ENCODE measurements around the gene MSRB3. TPM values are rescaled to one million over a fixed set of nuclear protein-coding genes. Genes with fewer than 3 reads are reported as not detected.

Gene MSRB3
- total and polyA plus RNA-seq, 2 of the 4 experiments (the other 2 are of a cell fraction) = 31.7 to 35.7 TPM

DNA sequence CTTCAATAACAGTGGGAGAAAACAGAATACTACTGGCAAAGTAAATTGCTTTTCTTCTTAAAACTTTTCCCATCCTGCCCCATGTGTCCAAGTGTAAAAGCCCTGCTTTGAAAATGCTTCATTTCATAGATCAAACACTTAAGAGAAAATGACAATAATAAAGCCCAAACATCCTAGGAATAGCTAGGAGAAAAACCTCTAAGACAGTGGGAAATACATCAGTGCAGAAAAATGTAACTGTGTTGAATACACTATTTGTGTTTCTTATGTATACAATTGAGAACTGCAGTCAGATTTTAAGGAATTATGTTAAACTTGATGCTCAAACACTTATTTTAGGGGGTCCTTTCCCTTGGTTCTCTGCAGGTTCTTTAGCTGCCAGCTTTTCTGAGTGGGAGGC lies 181.1 kb downstream of the MSRB3 start:
- in situ Hi-C loops (cut with MboI; ENCODE audit: low sequenced_read_pairs) = no loop called here
- H2BK120ac ChIP-seq (ENCODE audit: low read depth, low read length) = no peak overlapping the region
- 0 out of 2 replicates have a peak overlapping the region, but pooled peaks have one; percentile 52 for H4K5ac ChIP-seq (ENCODE audit: low read depth, low read length)
- no peaks in the 10 kb centered on the region for H4K20me1 ChIP-seq (ENCODE audit: insufficient read depth, low read length)
- dilution Hi-C loops (cut with HindIII; ENCODE audit: low sequenced_read_pairs, unreplicated experiment) = no loop called here
- no peak overlapping the region; the same call in 1 of the 2 replicates for H3K9ac ChIP-seq (ENCODE audit: low read depth, low read length)
- H3K56ac ChIP-seq (ENCODE audit: extremely low read depth, insufficient read depth, low read length) = no peak overlapping the region
- BruUV-seq (replicated peaks) = no TSS peak
- no peaks in the 10 kb centered on the region for H3K9me3 ChIP-seq (ENCODE audit: control insufficient read depth, insufficient read depth, low read length)
- ChIA-PET CTCF (interaction anchor here (1.3 kb wide), 1 partner anchor 15 kb away, joined by 3 read pairs; no protein-coding TSS in a partner anchor), POLR2A (ENCODE audit: unreplicated experiment) (interaction anchor here (0.5 kb wide), 1 partner anchor 656 kb away, joined by 3 read pairs; no protein-coding TSS in a partner anchor)
- no peak overlapping the region for H4K91ac ChIP-seq (ENCODE audit: insufficient read depth, low read depth, low read length)
- no peak overlapping the region for H3K27ac ChIP-seq (ENCODE audit: insufficient read depth, low read length)
- H2BK20ac ChIP-seq (ENCODE audit: low read depth, low read length) = no peak overlapping the region
- no peak overlapping the region for H2AK9ac ChIP-seq (replicated peaks; ENCODE audit: low read depth, low read length, poor library complexity)
- H3K4me1 ChIP-seq (ENCODE audit: control insufficient read depth, insufficient read depth, low read length) = peaks cover 6% of the 10 kb centered on the region
- ATAC-seq (ENCODE audit: low read depth) (peak; percentile 82), DNase-seq (peak; percentile 44)
- no peak overlapping the region for H2AK5ac ChIP-seq (ENCODE audit: low read depth, low read length)
- H3K4me3 ChIP-seq (ENCODE audit: insufficient read depth, low read depth, low read length) = no peak overlapping the region
- peaks cover 4% of the 10 kb centered on the region; the same call in 1 of the 2 replicates for H3K9me1 ChIP-seq (ENCODE audit: insufficient read depth, low read length)
- H3K79me1 ChIP-seq (ENCODE audit: low read depth in 1 of 2, low read length in 2 of 2) = peaks cover 10 to 14% of the 10 kb centered on the region in 2 experiments; a peak in 3 of 4 replicates
- no peak overlapping the region for H2AFZ ChIP-seq (replicated peaks; ENCODE audit: low read length, poor library complexity)
- no peak overlapping the region for H3K23ac ChIP-seq (ENCODE audit: low read depth, low read length)
- no peak overlapping the region for H3K18ac ChIP-seq (ENCODE audit: low read depth, low read length)
- H3K27me3 ChIP-seq (ENCODE audit: control insufficient read depth, insufficient read depth, low read length) = no peaks in the 10 kb centered on the region
- no peak overlapping the region for H3K14ac ChIP-seq (replicated peaks; ENCODE audit: low read depth, low read length)
- no peak overlapping the region for H4K8ac ChIP-seq (ENCODE audit: low read depth in 2 of 2, low read length in 2 of 2)
- H2BK5ac ChIP-seq (ENCODE audit: low read depth, low read length, poor library complexity, severe bottlenecking) = no peak overlapping the region
- H2BK15ac ChIP-seq (ENCODE audit: low read depth, low read length) = no peak overlapping the region
- no peak for TF ChIP-seq MXI1 (IDR thresholded peaks at IDR 0.05; ENCODE audit: borderline replicate concordance, low read depth, low read length)
- TF ChIP-seq CHD1 (IDR thresholded peaks at IDR 0.05; ENCODE audit: low read depth, low read length) = no peak
- no peak for TF ChIP-seq BHLHE40 (IDR thresholded peaks at IDR 0.05; ENCODE audit: low read depth, low read length)
- no peak for TF ChIP-seq SMC3 (IDR thresholded peaks at IDR 0.05; ENCODE audit: low read depth, low read length)
- no peak for TF ChIP-seq POLR2A (IDR thresholded peaks at IDR 0.05; ENCODE audit: low read depth, low read length)
- TF ChIP-seq FOS (IDR thresholded peaks at IDR 0.05; ENCODE audit: low read depth, low read length) = no peak
- no peak for TF ChIP-seq USF2 (IDR thresholded peaks at IDR 0.05; ENCODE audit: low read depth, low read length)
- TF ChIP-seq, protein P1, sequence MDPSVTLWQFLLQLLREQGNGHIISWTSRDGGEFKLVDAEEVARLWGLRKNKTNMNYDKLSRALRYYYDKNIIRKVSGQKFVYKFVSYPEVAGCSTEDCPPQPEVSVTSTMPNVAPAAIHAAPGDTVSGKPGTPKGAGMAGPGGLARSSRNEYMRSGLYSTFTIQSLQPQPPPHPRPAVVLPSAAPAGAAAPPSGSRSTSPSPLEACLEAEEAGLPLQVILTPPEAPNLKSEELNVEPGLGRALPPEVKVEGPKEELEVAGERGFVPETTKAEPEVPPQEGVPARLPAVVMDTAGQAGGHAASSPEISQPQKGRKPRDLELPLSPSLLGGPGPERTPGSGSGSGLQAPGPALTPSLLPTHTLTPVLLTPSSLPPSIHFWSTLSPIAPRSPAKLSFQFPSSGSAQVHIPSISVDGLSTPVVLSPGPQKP (IDR thresholded peaks at IDR 0.05; ENCODE audit: borderline replicate concordance, low read depth, low read length) = no peak
- no peak for TF ChIP-seq RAD21 (IDR thresholded peaks at IDR 0.05; ENCODE audit: low read length)
- TF ChIP-seq MAZ (IDR thresholded peaks at IDR 0.05; ENCODE audit: borderline replicate concordance, low read depth, low read length) = no peak
- no peak for TF ChIP-seq CEBPB (IDR thresholded peaks at IDR 0.05; ENCODE audit: low read depth, low read length)
- TF ChIP-seq MAFK (IDR thresholded peaks at IDR 0.05; ENCODE audit: low read depth, low read length) = no peak
- TF ChIP-seq NFE2L2 (IDR thresholded peaks at IDR 0.05; ENCODE audit: low read depth, low read length) = no peak
- no peak for TF ChIP-seq RFX5 (IDR thresholded peaks at IDR 0.05; ENCODE audit: low read depth, low read length)
- TF ChIP-seq RCOR1 (IDR thresholded peaks at IDR 0.05; ENCODE audit: insufficient replicate concordance, low read length) = no peak
- no peak overlapping the region for H3K4ac ChIP-seq (ENCODE audit: low read depth, low read length)
- peaks cover 13% of the 10 kb centered on the region for H3K36me3 ChIP-seq (ENCODE audit: control insufficient read depth, insufficient read depth, low read length)
- H3K4me2 ChIP-seq (ENCODE audit: low read depth, low read length) = no peak overlapping the region
- intact Hi-C loops (cut with micrococcal nuclease) = no loop called here

Measured in IMR-90 (cell line).